Measurements from ENCODE around the gene GLP2R. TPM values are rescaled to one million over a fixed set of nuclear protein-coding genes. Genes with fewer than 3 reads are reported as not detected.

Gene GLP2R
- total and polyA plus RNA-seq, 9 donors: 0.03 to 0.79 (median 0.19) TPM; not detected in 5

GRCh38 chr17:9905902-9906301, 80.2 kb downstream of the GLP2R start:
- WGBS (ENCODE audit: insufficient coverage): 44% methylated on average over 2 of the region's 4 CpGs
- Histone ChIP-seq H3K9me3 (replicated peaks; ENCODE audit: control insufficient read depth, low read depth, low read length) (no peaks in the 10 kb centered on the region), H3K27ac (ENCODE audit: low read length) (no peak overlapping the region), H3K27me3 (ENCODE audit: control insufficient read depth, insufficient read depth, low read length) (peaks cover 7% of the 10 kb centered on the region), H3K36me3 (ENCODE audit: control insufficient read depth, insufficient read depth, low read length) (no peaks in the 10 kb centered on the region), H3K4me1 (ENCODE audit: control insufficient read depth, insufficient read depth, low read length) (peaks cover 6% of the 10 kb centered on the region), H3K4me3 (ENCODE audit: low read length) (no peak overlapping the region)
- DNase-seq: no peak

GRCh38 chr17:9906616-9907015, 80.9 kb downstream of the GLP2R start:
- Histone ChIP-seq H3K27me3 (ENCODE audit: control insufficient read depth, insufficient read depth, low read length) (peaks cover 7% of the 10 kb centered on the region), H3K4me3 (ENCODE audit: low read length) (no peak overlapping the region), H3K9me3 (replicated peaks; ENCODE audit: control insufficient read depth, low read depth, low read length) (no peaks in the 10 kb centered on the region), H3K4me1 (ENCODE audit: control insufficient read depth, insufficient read depth, low read length) (peaks cover 4% of the 10 kb centered on the region), H3K27ac (ENCODE audit: low read length) (no peak overlapping the region), H3K36me3 (ENCODE audit: control insufficient read depth, insufficient read depth, low read length) (no peaks in the 10 kb centered on the region)
- DNase-seq: no peak
- 68% methylated on average over 13 of the region's 14 CpGs for WGBS (ENCODE audit: insufficient coverage)

- WGBS (ENCODE audit: insufficient coverage): 86% methylated on average over 4 of the region's 7 CpGs
- peaks cover 4% of the 10 kb centered on the region for H3K4me1 ChIP-seq (ENCODE audit: control insufficient read depth, insufficient read depth, low read length)
These were observed 81.4 kb downstream of the GLP2R start for GRCh38 chr17:9907131-9907530.

GRCh38 chr17:9907883-9908648, 82.3 kb downstream of the GLP2R start:
- Histone ChIP-seq H3K27ac (ENCODE audit: low read length) (no peak overlapping the region), H3K4me3 (ENCODE audit: low read length) (no peak overlapping the region), H3K9me3 (replicated peaks; ENCODE audit: control insufficient read depth, low read depth, low read length) (no peaks in the 10 kb centered on the region), H3K36me3 (ENCODE audit: control insufficient read depth, insufficient read depth, low read length) (peaks cover 2% of the 10 kb centered on the region), H3K4me1 (ENCODE audit: control insufficient read depth, insufficient read depth, low read length) (peaks cover 9% of the 10 kb centered on the region), H3K27me3 (ENCODE audit: control insufficient read depth, insufficient read depth, low read length) (peaks cover 7% of the 10 kb centered on the region)
- WGBS (ENCODE audit: insufficient coverage): 48% methylated on average over 4 of the region's 12 CpGs
- no peak for DNase-seq

More at GRCh38 chr17:9907131-9907530, 81.4 kb downstream of the GLP2R start:
- no peak for DNase-seq
- Histone ChIP-seq H3K9me3 (replicated peaks; ENCODE audit: control insufficient read depth, low read depth, low read length) (no peaks in the 10 kb centered on the region), H3K27ac (ENCODE audit: low read length) (no peak overlapping the region), H3K36me3 (ENCODE audit: control insufficient read depth, insufficient read depth, low read length) (no peaks in the 10 kb centered on the region), H3K27me3 (ENCODE audit: control insufficient read depth, insufficient read depth, low read length) (peaks cover 7% of the 10 kb centered on the region), H3K4me3 (ENCODE audit: low read length) (no peak overlapping the region)

GRCh38 chr17:9908649-9909042, 82.9 kb downstream of the GLP2R start:
- Histone ChIP-seq H3K36me3 (ENCODE audit: control insufficient read depth, insufficient read depth, low read length) (peaks cover 8% of the 10 kb centered on the region), H3K27me3 (ENCODE audit: control insufficient read depth, insufficient read depth, low read length) (peaks cover 7% of the 10 kb centered on the region), H3K4me3 (ENCODE audit: low read length) (no peak overlapping the region), H3K27ac (ENCODE audit: low read length) (no peak overlapping the region), H3K9me3 (replicated peaks; ENCODE audit: control insufficient read depth, low read depth, low read length) (no peaks in the 10 kb centered on the region), H3K4me1 (ENCODE audit: control insufficient read depth, insufficient read depth, low read length) (peaks cover 9% of the 10 kb centered on the region)
- 70% methylated on average over 3 of the region's 7 CpGs for WGBS (ENCODE audit: insufficient coverage)
- no peak for DNase-seq

- no peak for DNase-seq
- peaks cover 9% of the 10 kb centered on the region for H3K4me1 ChIP-seq (ENCODE audit: control insufficient read depth, insufficient read depth, low read length)
- no peak overlapping the region for H3K4me3 ChIP-seq (ENCODE audit: low read length)
- no peaks in the 10 kb centered on the region for H3K9me3 ChIP-seq (replicated peaks; ENCODE audit: control insufficient read depth, low read depth, low read length)
- H3K36me3 ChIP-seq (ENCODE audit: control insufficient read depth, insufficient read depth, low read length): peaks cover 29% of the 10 kb centered on the region
- peaks cover 7% of the 10 kb centered on the region for H3K27me3 ChIP-seq (ENCODE audit: control insufficient read depth, insufficient read depth, low read length)
- no peak overlapping the region for H3K27ac ChIP-seq (ENCODE audit: low read length)
- 73% methylated on average over 8 of the region's 12 CpGs for WGBS (ENCODE audit: insufficient coverage)
These were observed 85.4 kb downstream of the GLP2R start for GRCh38 chr17:9911089-9911488.

- peaks cover 4% of the 10 kb centered on the region for H3K27me3 ChIP-seq (ENCODE audit: control insufficient read depth, insufficient read depth, low read length)
- H3K36me3 ChIP-seq (ENCODE audit: control insufficient read depth, insufficient read depth, low read length): peaks cover 40% of the 10 kb centered on the region
- 34% methylated on average over 3 of the region's 18 CpGs for WGBS (ENCODE audit: insufficient coverage)
- DNase-seq: no peak
- no peaks in the 10 kb centered on the region for H3K9me3 ChIP-seq (replicated peaks; ENCODE audit: control insufficient read depth, low read depth, low read length)
- H3K4me1 ChIP-seq (ENCODE audit: control insufficient read depth, insufficient read depth, low read length): peaks cover 9% of the 10 kb centered on the region
- H3K4me3 ChIP-seq (ENCODE audit: low read length): no peak overlapping the region
- H3K27ac ChIP-seq (ENCODE audit: low read length): no peak overlapping the region
These were observed 86.7 kb downstream of the GLP2R start for GRCh38 chr17:9912121-9913099.

GRCh38 chr17:9913476-9913875, 87.8 kb downstream of the GLP2R start:
- 95% methylated on average over 4 of the region's 5 CpGs for WGBS (ENCODE audit: insufficient coverage)
- Histone ChIP-seq H3K4me1 (ENCODE audit: control insufficient read depth, insufficient read depth, low read length) (peaks cover 7% of the 10 kb centered on the region), H3K36me3 (ENCODE audit: control insufficient read depth, insufficient read depth, low read length) (peaks cover 50% of the 10 kb centered on the region), H3K4me3 (ENCODE audit: low read length) (no peak overlapping the region), H3K9me3 (replicated peaks; ENCODE audit: control insufficient read depth, low read depth, low read length) (no peaks in the 10 kb centered on the region), H3K27me3 (ENCODE audit: control insufficient read depth, insufficient read depth, low read length) (no peaks in the 10 kb centered on the region), H3K27ac (ENCODE audit: low read length) (no peak overlapping the region)
- DNase-seq: no peak

- Histone ChIP-seq H3K36me3 (ENCODE audit: control insufficient read depth, insufficient read depth, low read length) (peaks cover 63% of the 10 kb centered on the region), H3K9me3 (replicated peaks; ENCODE audit: control insufficient read depth, low read depth, low read length) (no peaks in the 10 kb centered on the region), H3K27ac (ENCODE audit: low read length) (no peak overlapping the region), H3K27me3 (ENCODE audit: control insufficient read depth, insufficient read depth, low read length) (no peaks in the 10 kb centered on the region), H3K4me1 (ENCODE audit: control insufficient read depth, insufficient read depth, low read length) (peaks cover 7% of the 10 kb centered on the region), H3K4me3 (ENCODE audit: low read length) (no peak overlapping the region)
- DNase-seq: no peak
- 75% methylated on average over 7 of the region's 8 CpGs for WGBS (ENCODE audit: insufficient coverage)
These were observed 90.4 kb downstream of the GLP2R start for GRCh38 chr17:9916108-9916507.

- 91% methylated on average over 10 of the region's 13 CpGs for WGBS (ENCODE audit: insufficient coverage)
- H3K27me3 ChIP-seq (ENCODE audit: control insufficient read depth, insufficient read depth, low read length): no peaks in the 10 kb centered on the region
- H3K36me3 ChIP-seq (ENCODE audit: control insufficient read depth, insufficient read depth, low read length): peaks cover 66% of the 10 kb centered on the region
- no peak overlapping the region for H3K4me3 ChIP-seq (ENCODE audit: low read length)
- no peaks in the 10 kb centered on the region for H3K9me3 ChIP-seq (replicated peaks; ENCODE audit: control insufficient read depth, low read depth, low read length)
- H3K4me1 ChIP-seq (ENCODE audit: control insufficient read depth, insufficient read depth, low read length): peaks cover 4% of the 10 kb centered on the region
- no peak overlapping the region for H3K27ac ChIP-seq (ENCODE audit: low read length)
- no peak for DNase-seq
These were observed 91.4 kb downstream of the GLP2R start for GRCh38 chr17:9917131-9917530.
